Aorta (tissue), 5 donors: ENCODE data around the gene NCL. TPM values are rescaled to one million over a fixed set of nuclear protein-coding genes. Genes with fewer than 3 reads are reported as not detected.

Source experiments
- ATAC-seq: fragments of 200-7000 bp; cut with Tn5 transposase; one replicate; pipeline ENCODE4 v1.9.1; 2022; ENCODE audit warnings: moderate library complexity; ENCODE audit not compliant: low FRiP score
- DNase-seq, 2 donors: peaks; one replicate each; pipeline ENCODE4 v3.0.0-alpha.2; 2020
- H3K27ac ChIP-seq, 2 donors: one replicate each; pipeline ENCODE4 v1.5.1; 2013; ENCODE audit warnings: low read length in 2 of 2, mild to moderate bottlenecking in 2 of 2, moderate library complexity in 2 of 2, control low read depth in 1 of 2, inconsistent platforms in 1 of 2, low read depth in 1 of 2
- H3K27me3 ChIP-seq, 2 donors: one replicate each; pipeline ENCODE4 v1.6.1; 2013; ENCODE audit warnings: control low read depth in 1 of 2, low read length in 1 of 2, mild to moderate bottlenecking in 1 of 2, moderate library complexity in 1 of 2; ENCODE audit not compliant: insufficient read depth in 2 of 2, control insufficient read depth in 1 of 2
- H3K36me3 ChIP-seq, 2 donors: one replicate each; pipeline ENCODE4 v1.6.1; 2013; ENCODE audit warnings: control low read depth in 1 of 2, low read length in 1 of 2, mild to moderate bottlenecking in 1 of 2; ENCODE audit not compliant: insufficient read depth in 2 of 2, control insufficient read depth in 1 of 2
- H3K4me1 ChIP-seq, 2 donors: one replicate each; pipeline ENCODE4 v1.6.1; 2013; ENCODE audit warnings: low read length in 2 of 2, control low read depth in 1 of 2, mild to moderate bottlenecking in 1 of 2, moderate library complexity in 1 of 2; ENCODE audit not compliant: insufficient read depth in 2 of 2, control insufficient read depth in 1 of 2
- H3K4me3 ChIP-seq, 2 donors: one replicate each; pipeline ENCODE4 v1.5.1; 2013; ENCODE audit warnings: low read length in 2 of 2, control low read depth in 1 of 2, mild to moderate bottlenecking in 1 of 2
- H3K9me3 ChIP-seq: one replicate; pipeline ENCODE4 v1.6.1; 2013; ENCODE audit warnings: mild to moderate bottlenecking, low read length; ENCODE audit not compliant: control insufficient read depth
- WGBS, 2 donors: extraction: QIAGEN DNeasy Blood & Tissue Kit; methylation state at CpG; one replicate each; pipeline ENCODE4 v1.1.7; 2013; 5-methylcytosine and 5-hydroxymethylcytosine counted together
- intact Hi-C, 2 donors: fragments of 100-400 bp; cut with DNase I; formaldehyde crosslinking; loops; one replicate each; pipeline versions ENCODE4 v1.14.2 to v1.15.0; 2022
- polyA plus RNA-seq, 2 donors: library from polyadenylated mRNA; stranded (reverse); fragments of 200-250 nt; gene quantifications; one replicate each; pipeline ENCODE4 v1.2.3, GENCODE V29; 2013
- total RNA-seq, 2 donors: library from RNA; stranded (reverse); fragmentation: NEBNext Ultra II Directional; extraction: Animal tissue kit (Norgen Biotek cat#: 25700); gene quantifications; one replicate each; pipeline ENCODE4 v1.2.1, GENCODE V29; 2021
- donor health status: healthy with polysubstance abuse.
- donor health status: Bipolar disorder and iron deficiency.
- donor health status: DM: no; HTN: no; CAD: no.
- donor health status: DM: no; HTN: no; CAD: no.
- donor health status: DM: yes; HTN: yes; CAD: no.

Gene NCL
- total and polyA plus RNA-seq, 4 donors: 178 to 408 (median 240) TPM

DNA sequence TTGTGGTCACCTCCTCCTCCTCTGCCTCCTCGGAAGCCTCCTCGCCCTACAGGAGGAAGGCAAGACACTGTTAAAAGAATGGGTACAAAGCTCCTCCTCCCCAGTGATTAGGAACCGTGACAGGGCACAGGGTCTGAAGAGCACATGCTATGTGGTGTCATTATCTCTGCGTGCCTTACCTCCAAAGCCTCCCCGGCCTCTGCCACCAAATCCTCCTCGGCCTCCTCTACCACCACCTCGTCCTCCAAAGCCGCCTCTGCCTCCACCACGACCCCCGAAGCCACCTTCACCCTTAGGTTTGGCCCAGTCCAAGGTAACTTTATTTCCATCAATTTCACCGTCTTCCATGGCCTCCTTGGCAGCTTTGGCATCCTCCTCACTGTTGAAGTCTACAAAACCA is 9.1 kb downstream of the NCL start:
- intact Hi-C loops: no loop called here
- peaks cover 12 to 15% of the 10 kb centered on the region in 2 donors for H3K36me3 ChIP-seq
- H3K27me3 ChIP-seq: peaks cover 0 to 3% of the 10 kb centered on the region in 2 donors
- no peaks in the 10 kb centered on the region for H3K4me1 ChIP-seq
- H3K4me3 ChIP-seq: no peak overlapping the region
- peak in 1 of 2 donors; percentile 64 for DNase-seq
- no peaks in the 10 kb centered on the region for H3K9me3 ChIP-seq
- H3K27ac ChIP-seq: no peak overlapping the region
- WGBS, 2 donors: 80 to 82% methylated on average over 11 of the region's 11 CpGs
- no peak for ATAC-seq

DNA sequence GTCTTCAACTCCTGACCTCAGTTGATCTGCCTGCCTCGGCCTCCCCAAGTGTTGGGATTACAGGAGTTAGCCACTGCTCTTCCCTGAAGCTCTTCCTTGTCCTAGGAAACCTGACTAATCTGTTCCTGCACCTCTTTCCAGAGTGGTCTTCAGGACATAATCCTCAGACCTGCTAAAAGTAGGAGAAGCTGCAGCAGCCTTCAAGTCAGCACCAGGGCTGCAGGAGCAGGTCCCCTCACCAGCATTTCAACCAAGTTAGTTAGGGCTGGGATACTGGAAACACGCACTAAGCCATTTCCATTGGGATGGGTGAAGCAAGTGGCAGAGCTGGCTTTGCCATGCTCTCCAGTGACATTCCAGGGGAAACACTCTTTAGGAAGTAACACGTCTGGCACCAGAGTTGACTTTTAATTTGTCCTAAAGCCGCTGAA is 9.9 kb downstream of the NCL start:
- 71 to 73% methylated on average over 4 of the region's 4 CpGs for WGBS, 2 donors
- H3K9me3 ChIP-seq: no peaks in the 10 kb centered on the region
- no peak for ATAC-seq
- H3K4me1 ChIP-seq: no peaks in the 10 kb centered on the region
- peaks cover 0 to 3% of the 10 kb centered on the region in 2 donors for H3K27me3 ChIP-seq
- DNase-seq: no peak
- H3K36me3 ChIP-seq: peaks cover 12 to 15% of the 10 kb centered on the region in 2 donors
- intact Hi-C loops: loop anchor here in 1 of 2 donors (5.0 kb wide), 1 partner anchor 352 kb away; no protein-coding TSS in a partner anchor
- H3K27ac ChIP-seq: no peak overlapping the region
- no peak overlapping the region for H3K4me3 ChIP-seq

- intact Hi-C loops: loop anchor here (2.0 to 5.0 kb wide), 2 partner anchors 348 to 351 kb away; no protein-coding TSS in a partner anchor
These were observed 11.3 kb downstream of the NCL start for GRCh38 chr2:231452799-231453508.

GRCh38 chr2:231450548-231450989 is 13.7 kb downstream of the NCL start:
- DNase-seq (no peak), ATAC-seq (no peak)
- 91 to 95% methylated on average over 4 of the region's 4 CpGs for WGBS, 2 donors
- Histone ChIP-seq H3K36me3 (peaks cover 0 to 8% of the 10 kb centered on the region in 2 donors), H3K27ac (no peak overlapping the region), H3K27me3 (peaks cover 0 to 3% of the 10 kb centered on the region in 2 donors), H3K4me3 (no peak overlapping the region), H3K9me3 (no peaks in the 10 kb centered on the region), H3K4me1 (no peaks in the 10 kb centered on the region)
- intact Hi-C loops: loop anchor here in 1 of 2 donors (5.0 kb wide), 1 partner anchor 348 kb away; no protein-coding TSS in a partner anchor

More at GRCh38 chr2:231452799-231453508, 11.3 kb downstream of the NCL start:
- no peaks in the 10 kb centered on the region for H3K9me3 ChIP-seq
- no peak overlapping the region for H3K27ac ChIP-seq
- WGBS, 2 donors: 57 to 59% methylated on average over 10 of the region's 10 CpGs
- ATAC-seq (no peak), DNase-seq (peak in 1 of 2 donors; percentile 57)
- peaks cover 0 to 3% of the 10 kb centered on the region in 2 donors for H3K27me3 ChIP-seq
- no peak overlapping the region for H3K4me3 ChIP-seq
- H3K4me1 ChIP-seq: no peaks in the 10 kb centered on the region
- H3K36me3 ChIP-seq: peaks cover 8 to 10% of the 10 kb centered on the region in 2 donors

GRCh38 chr2:231449503-231450054 is 14.7 kb downstream of the NCL start:
- intact Hi-C loops: loop anchor here in 1 of 2 donors (5.0 kb wide), 1 partner anchor 347 kb away; no protein-coding TSS in a partner anchor
- WGBS, 2 donors: 91 to 92% methylated on average over 4 of the region's 4 CpGs
- no peak overlapping the region for H3K4me3 ChIP-seq
- peaks cover 0 to 3% of the 10 kb centered on the region in 2 donors for H3K36me3 ChIP-seq
- no peaks in the 10 kb centered on the region for H3K9me3 ChIP-seq
- ATAC-seq (no peak), DNase-seq (no peak)
- H3K27ac ChIP-seq: no peak overlapping the region
- no peaks in the 10 kb centered on the region for H3K4me1 ChIP-seq
- peaks cover 0 to 3% of the 10 kb centered on the region in 2 donors for H3K27me3 ChIP-seq

DNA sequence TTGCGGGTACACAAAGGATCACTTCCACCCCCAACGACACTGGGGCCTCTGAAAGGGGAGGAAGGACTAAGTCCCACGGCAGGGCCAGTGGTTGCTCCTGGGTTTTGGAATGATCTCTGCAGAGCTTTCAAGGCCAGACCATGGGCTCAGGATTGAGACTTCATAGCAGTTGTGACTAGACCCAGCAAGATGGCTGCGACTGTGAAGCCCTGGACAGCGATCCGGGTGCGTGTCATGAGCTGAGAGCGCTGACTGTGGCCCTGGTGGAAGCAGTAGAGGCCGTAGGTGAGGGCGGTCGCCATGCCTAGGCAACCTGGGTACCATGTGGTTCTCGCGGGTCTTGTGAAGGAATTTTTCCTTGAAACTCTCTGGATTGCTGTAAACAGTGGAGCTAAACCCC is 27.3 kb downstream of the NCL start:
- no peak overlapping the region for H3K27ac ChIP-seq
- H3K27me3 ChIP-seq: no peaks in the 10 kb centered on the region
- ATAC-seq (no peak), DNase-seq (peak; percentile 21 to 67)
- no peak overlapping the region for H3K4me3 ChIP-seq
- no peaks in the 10 kb centered on the region for H3K36me3 ChIP-seq
- intact Hi-C loops: no loop called here
- H3K4me1 ChIP-seq: no peaks in the 10 kb centered on the region
- H3K9me3 ChIP-seq: no peaks in the 10 kb centered on the region
- 85 to 90% methylated on average over 13 of the region's 13 CpGs for WGBS, 2 donors

GRCh38 chr2:231433990-231434389 is 30.3 kb downstream of the NCL start:
- Histone ChIP-seq H3K27ac (no peak overlapping the region), H3K4me1 (no peaks in the 10 kb centered on the region), H3K9me3 (no peaks in the 10 kb centered on the region), H3K27me3 (no peaks in the 10 kb centered on the region), H3K4me3 (no peak overlapping the region), H3K36me3 (no peaks in the 10 kb centered on the region)
- 82 to 85% methylated on average over 8 of the region's 8 CpGs for WGBS, 2 donors
- DNase-seq (peak in 1 of 2 donors; percentile 6), ATAC-seq (no peak)
- intact Hi-C loops: no loop called here

- Histone ChIP-seq H3K4me3 (no peak overlapping the region), H3K27ac (no peak overlapping the region), H3K27me3 (no peaks in the 10 kb centered on the region), H3K36me3 (no peaks in the 10 kb centered on the region), H3K9me3 (no peaks in the 10 kb centered on the region), H3K4me1 (no peaks in the 10 kb centered on the region)
- WGBS, 2 donors: 92 to 95% methylated on average over 4 of the region's 4 CpGs
- DNase-seq (no peak), ATAC-seq (no peak)
- intact Hi-C loops: no loop called here
These were observed 32.7 kb downstream of the NCL start for GRCh38 chr2:231431606-231432005.
